ENCODE results near the gene COL5A2. TPM values are rescaled to one million over a fixed set of nuclear protein-coding genes. Genes with fewer than 3 reads are reported as not detected.

Gene COL5A2
- total and polyA plus RNA-seq, 7 experiments from 2014 or later, result 0.09 to 2.3 (median 0.37) TPM

DNA sequence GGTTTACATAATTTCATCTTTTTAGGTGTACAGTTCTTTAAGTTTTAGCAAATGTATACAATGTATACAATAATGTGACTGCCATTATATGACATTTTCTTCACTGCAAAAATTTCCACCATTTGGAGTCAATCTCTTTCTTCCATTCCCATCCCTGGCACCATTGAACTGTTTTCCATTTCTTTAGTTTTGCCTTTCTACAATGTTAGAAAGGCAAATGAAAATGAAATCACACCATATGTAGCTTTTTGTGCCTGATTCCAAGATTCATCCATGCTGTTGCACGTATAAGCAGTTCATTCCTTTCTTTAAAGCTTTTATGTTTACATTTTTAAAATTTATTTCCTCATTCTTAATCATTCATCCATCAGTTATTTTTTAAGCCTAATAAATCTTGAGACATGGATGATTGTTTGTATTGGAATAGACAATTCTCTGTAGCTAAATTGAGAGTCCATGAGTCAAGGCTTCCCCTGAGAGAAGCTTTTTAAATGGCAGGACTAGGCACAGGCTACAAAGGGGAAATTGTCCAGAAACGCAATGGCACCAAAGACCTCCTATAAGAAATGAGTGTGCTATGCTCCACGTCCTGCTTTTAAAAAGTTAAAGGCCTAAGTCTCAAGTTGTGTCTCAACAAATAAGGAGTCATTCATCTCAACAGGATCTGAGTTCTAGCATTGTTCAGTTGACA is 8.7 kb upstream of the COL5A2 start:
- no peak overlapping the region for H3K27ac ChIP-seq (ENCODE audit: low read depth, low read length)
- POLR2A ChIA-PET, result no interaction called here

DNA sequence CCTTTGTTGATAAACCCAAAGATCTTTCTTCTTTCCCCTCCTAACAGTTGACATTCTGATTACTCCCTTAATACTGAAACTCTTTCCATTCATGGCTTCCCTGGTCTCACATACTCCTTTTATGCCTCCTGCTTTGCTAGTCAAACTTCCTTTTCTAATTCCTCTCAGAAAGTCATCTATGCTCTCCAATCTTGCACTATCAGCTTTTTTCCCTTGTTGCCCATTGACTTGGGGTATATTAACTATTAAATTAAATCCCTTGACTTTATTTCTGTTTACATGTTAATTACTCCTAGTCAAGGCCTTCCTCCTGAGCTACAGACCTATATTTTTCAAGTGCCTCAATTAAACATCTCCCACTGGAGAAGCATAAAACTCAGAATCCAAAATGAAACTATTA is 3.6 kb upstream of the COL5A2 start:
- intact Hi-C loops (cut with micrococcal nuclease), result no loop called here
- Histone ChIP-seq H3K36me3 (ENCODE audit: control insufficient read depth in 2 of 3, insufficient read depth in 3 of 3, low read length in 3 of 3) (no peaks in the 10 kb centered on the region), H3K4me3 (ENCODE audit: low read length) (no peak overlapping the region), H3K27ac (ENCODE audit: low read depth, low read length) (no peak overlapping the region), H3K4me1 (ENCODE audit: control insufficient read depth in 2 of 2, insufficient read depth in 2 of 2, low read length in 2 of 2) (peaks cover 0 to 9% of the 10 kb centered on the region in 2 donors), H3K27me3 (ENCODE audit: control insufficient read depth in 2 of 2, insufficient read depth in 2 of 2, low read length in 2 of 2) (no peaks in the 10 kb centered on the region), H3K9me3 (ENCODE audit: control insufficient read depth in 2 of 3, low read length in 3 of 3) (no peaks in the 10 kb centered on the region)
- POLR2A ChIA-PET, result no interaction called here
- Mint-ChIP-seq H3K27me3 (peaks cover 9 to 14% (median 10%) of the 10 kb centered on the region in 5 donors), H3K4me1 (peaks cover 7 to 18% (median 17%) of the 10 kb centered on the region in 7 donors), H3K9me3 (peaks cover 0 to 1% (median 0%) of the 10 kb centered on the region in 11 donors), H3K27ac (no peak overlapping the region), H3K36me3 (no peaks in the 10 kb centered on the region), H3K4me3 (no peak overlapping the region)
- CTCF ChIA-PET, result no interaction called here
- DNase-seq (no peak), ATAC-seq (no peak)

More for the DNA sequence above, 8.7 kb upstream of the COL5A2 start:
- Mint-ChIP-seq H3K36me3 (peaks cover 0 to 6% (median 0%) of the 10 kb centered on the region in 5 donors), H3K27ac (no peak overlapping the region), H3K9me3 (peaks cover 0 to 1% (median 0%) of the 10 kb centered on the region in 11 donors), H3K4me3 (no peak overlapping the region), H3K27me3 (no peaks in the 10 kb centered on the region), H3K4me1 (peaks cover 0 to 1% (median 0%) of the 10 kb centered on the region in 7 donors)
- no peaks in the 10 kb centered on the region for H3K36me3 ChIP-seq (ENCODE audit: control insufficient read depth in 2 of 3, insufficient read depth in 3 of 3, low read length in 3 of 3)
- CTCF ChIA-PET, result no interaction called here
- intact Hi-C loops (cut with micrococcal nuclease), result no loop called here
- ATAC-seq, result no peak
- no peak for DNase-seq
- H3K4me3 ChIP-seq (ENCODE audit: low read length), result no peak overlapping the region
- no peaks in the 10 kb centered on the region for H3K4me1 ChIP-seq (ENCODE audit: control insufficient read depth in 2 of 2, insufficient read depth in 2 of 2, low read length in 2 of 2)
- H3K27me3 ChIP-seq (ENCODE audit: control insufficient read depth in 2 of 2, insufficient read depth in 2 of 2, low read length in 2 of 2), result no peaks in the 10 kb centered on the region
- no peaks in the 10 kb centered on the region for H3K9me3 ChIP-seq (ENCODE audit: control insufficient read depth in 2 of 3, low read length in 3 of 3)

DNA sequence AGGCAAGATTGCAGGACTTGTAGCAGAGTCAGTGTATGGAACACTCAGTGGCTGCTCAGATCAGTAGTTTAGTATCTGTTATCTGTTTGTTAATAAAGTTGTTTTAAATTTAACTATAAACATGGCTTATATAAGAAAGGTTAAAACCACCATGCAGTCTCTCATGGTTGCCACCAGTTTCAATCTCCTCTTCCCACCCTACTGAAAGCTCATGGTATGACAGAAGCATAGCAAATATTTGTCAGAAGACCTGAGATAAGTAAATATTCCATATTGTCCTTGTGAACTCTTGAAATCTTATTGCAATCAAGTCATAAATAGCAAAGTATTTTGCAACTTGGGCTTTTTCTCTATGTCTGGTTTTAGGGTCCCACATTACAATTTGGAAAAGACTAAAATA is 2.1 kb upstream of the COL5A2 start:
- H3K27me3 Mint-ChIP-seq, result peaks cover 10 to 21% (median 14%) of the 10 kb centered on the region in 5 donors

DNA sequence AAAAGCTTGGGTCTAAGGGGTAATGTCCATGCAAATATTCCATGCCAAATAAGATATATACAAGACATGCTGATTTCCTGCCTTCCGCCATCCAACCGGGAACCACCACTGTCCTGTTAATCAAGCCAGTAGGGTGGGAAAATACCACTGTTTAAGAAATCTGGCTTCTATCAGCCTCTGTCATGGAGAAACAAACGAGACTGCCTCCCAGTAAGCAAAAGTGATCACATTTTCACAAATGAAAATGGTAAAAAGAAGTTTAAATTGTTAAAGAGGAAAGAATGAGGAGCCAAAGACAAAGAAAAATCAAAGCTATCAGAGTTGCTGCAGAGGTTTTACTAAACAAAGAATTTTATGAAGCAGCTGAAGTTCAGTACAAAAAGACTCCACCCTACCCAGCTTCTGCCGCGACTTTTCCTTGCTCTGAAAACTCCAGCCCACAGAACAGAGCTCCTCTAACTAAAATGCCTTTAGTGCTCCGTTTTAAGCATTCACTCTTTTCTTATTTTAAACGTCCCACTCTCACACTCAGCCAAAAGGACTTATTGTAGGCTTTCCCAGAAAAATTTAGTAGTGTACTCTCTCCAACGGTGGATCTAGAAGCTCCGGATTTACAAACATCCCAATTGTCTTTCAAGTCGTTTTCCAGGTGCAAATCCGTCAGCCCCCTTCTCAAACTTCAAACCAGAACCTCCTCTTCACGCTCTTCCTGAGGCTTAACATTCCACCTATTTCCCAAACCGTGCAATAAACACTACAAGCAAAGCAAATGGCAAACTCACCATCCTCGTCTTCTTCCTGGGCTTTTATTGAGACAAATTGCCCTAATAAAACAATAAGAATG is 613 bp downstream of the COL5A2 start:
- Mint-ChIP-seq H3K36me3 (peaks cover 0 to 3% (median 0%) of the 10 kb centered on the region in 5 donors), H3K4me3 (peak overlapping the region in 9 of 10 donors; percentile 6 to 72 (median 63)), H3K9me3 (no peaks in the 10 kb centered on the region), H3K27ac (no peak overlapping the region), H3K4me1 (peaks cover 7 to 18% (median 17%) of the 10 kb centered on the region in 7 donors), H3K27me3 (peaks cover 10 to 24% (median 14%) of the 10 kb centered on the region in 5 donors)
- ChIA-PET CTCF (no interaction called here), POLR2A (no interaction called here)
- Histone ChIP-seq H3K4me1 (ENCODE audit: control insufficient read depth in 2 of 2, insufficient read depth in 2 of 2, low read length in 2 of 2) (peaks cover 0 to 9% of the 10 kb centered on the region in 2 donors), H3K4me3 (ENCODE audit: low read length) (no peak overlapping the region), H3K9me3 (ENCODE audit: control insufficient read depth in 2 of 3, low read length in 3 of 3) (no peaks in the 10 kb centered on the region), H3K27ac (ENCODE audit: low read depth, low read length) (no peak overlapping the region), H3K27me3 (ENCODE audit: control insufficient read depth in 2 of 2, insufficient read depth in 2 of 2, low read length in 2 of 2) (no peaks in the 10 kb centered on the region), H3K36me3 (ENCODE audit: control insufficient read depth in 2 of 3, insufficient read depth in 3 of 3, low read length in 3 of 3) (no peaks in the 10 kb centered on the region)
- DNase-seq (peak in 1 of 9 donors; percentile 1), ATAC-seq (no peak)
- intact Hi-C loops (cut with micrococcal nuclease), result no loop called here

More for the DNA sequence above, 2.1 kb upstream of the COL5A2 start:
- no peaks in the 10 kb centered on the region for H3K9me3 ChIP-seq (ENCODE audit: control insufficient read depth in 2 of 3, low read length in 3 of 3)
- peaks cover 0 to 9% of the 10 kb centered on the region in 2 donors for H3K4me1 ChIP-seq (ENCODE audit: control insufficient read depth in 2 of 2, insufficient read depth in 2 of 2, low read length in 2 of 2)
- H3K27ac ChIP-seq (ENCODE audit: low read depth, low read length), result no peak overlapping the region
- Mint-ChIP-seq H3K36me3 (peaks cover 0 to under 1% (median 0%) of the 10 kb centered on the region in 5 donors), H3K9me3 (peaks cover 0 to 1% (median 0%) of the 10 kb centered on the region in 11 donors), H3K4me1 (peaks cover 7 to 18% (median 17%) of the 10 kb centered on the region in 7 donors), H3K4me3 (no peak overlapping the region), H3K27ac (no peak overlapping the region)
- ChIA-PET CTCF (no interaction called here), POLR2A (no interaction called here)
- ATAC-seq (no peak), DNase-seq (no peak)
- intact Hi-C loops (cut with micrococcal nuclease), result no loop called here
- no peaks in the 10 kb centered on the region for H3K36me3 ChIP-seq (ENCODE audit: control insufficient read depth in 2 of 3, insufficient read depth in 3 of 3, low read length in 3 of 3)
- H3K4me3 ChIP-seq (ENCODE audit: low read length), result no peak overlapping the region
- H3K27me3 ChIP-seq (ENCODE audit: control insufficient read depth in 2 of 2, insufficient read depth in 2 of 2, low read length in 2 of 2), result no peaks in the 10 kb centered on the region

DNA sequence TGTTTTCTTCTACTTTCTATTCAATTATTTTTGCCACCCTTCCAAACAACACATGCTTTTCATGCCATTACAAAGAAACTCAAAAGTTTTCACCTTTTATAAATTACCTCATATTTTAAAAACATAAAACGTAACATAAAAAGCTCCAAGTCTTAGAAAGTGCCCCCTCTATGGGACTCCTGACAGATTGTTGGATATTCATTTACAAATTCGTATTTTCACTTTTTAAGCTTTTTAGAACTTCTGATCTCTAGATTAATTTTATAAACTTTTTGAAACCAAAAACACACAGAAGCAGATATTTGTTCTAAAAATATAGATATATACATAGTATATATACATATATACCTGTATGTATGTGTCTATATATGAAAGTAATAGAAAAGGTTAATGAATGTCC is 1.5 kb downstream of the COL5A2 start:
- Mint-ChIP-seq H3K4me1 (peaks cover 7 to 18% (median 17%) of the 10 kb centered on the region in 7 donors), H3K36me3 (peaks cover 0 to 3% (median 0%) of the 10 kb centered on the region in 5 donors), H3K27me3 (peaks cover 10 to 24% (median 14%) of the 10 kb centered on the region in 5 donors), H3K9me3 (no peaks in the 10 kb centered on the region), H3K27ac (no peak overlapping the region), H3K4me3 (no peak overlapping the region)
- no peaks in the 10 kb centered on the region for H3K9me3 ChIP-seq (ENCODE audit: control insufficient read depth in 2 of 3, low read length in 3 of 3)
- DNase-seq, result no peak
- ChIA-PET POLR2A (no interaction called here), CTCF (no interaction called here)
- H3K36me3 ChIP-seq (ENCODE audit: control insufficient read depth in 2 of 3, insufficient read depth in 3 of 3, low read length in 3 of 3), result no peaks in the 10 kb centered on the region
- H3K4me3 ChIP-seq (ENCODE audit: low read length), result no peak overlapping the region
- H3K27me3 ChIP-seq (ENCODE audit: control insufficient read depth in 2 of 2, insufficient read depth in 2 of 2, low read length in 2 of 2), result no peaks in the 10 kb centered on the region
- no peak for ATAC-seq
- intact Hi-C loops (cut with micrococcal nuclease), result no loop called here
- H3K4me1 ChIP-seq (ENCODE audit: control insufficient read depth in 2 of 2, insufficient read depth in 2 of 2, low read length in 2 of 2), result peaks cover 0 to 9% of the 10 kb centered on the region in 2 donors
- no peak overlapping the region for H3K27ac ChIP-seq (ENCODE audit: low read depth, low read length)

DNA sequence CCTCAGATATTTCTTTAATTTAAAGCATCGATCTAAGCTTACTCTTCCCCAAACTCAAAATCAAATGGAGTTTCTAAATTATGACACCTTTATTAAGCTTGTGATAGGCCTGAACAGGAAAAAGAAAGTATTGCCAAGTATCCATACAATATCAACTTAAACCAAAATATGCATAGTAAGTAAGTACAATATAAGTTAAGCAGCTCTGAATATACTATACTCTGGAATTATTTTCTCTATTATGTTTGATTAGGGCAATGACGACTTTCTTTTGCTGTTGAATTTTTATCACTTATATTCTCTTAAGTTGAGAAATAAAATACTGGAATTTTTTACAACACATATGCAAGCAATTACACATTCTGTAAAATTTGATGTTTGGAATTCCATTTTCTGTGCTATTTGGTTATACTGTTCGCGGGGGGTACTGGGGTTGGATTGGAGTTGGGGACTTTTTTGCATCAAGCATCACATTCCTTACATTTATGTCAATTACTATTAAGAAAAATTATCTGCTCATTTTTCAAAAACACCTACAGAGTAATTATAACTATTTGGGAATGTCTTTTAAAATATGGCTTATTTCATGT is 2.2 kb downstream of the COL5A2 start:
- Histone ChIP-seq H3K36me3 (ENCODE audit: control insufficient read depth in 2 of 3, insufficient read depth in 3 of 3, low read length in 3 of 3) (no peaks in the 10 kb centered on the region), H3K4me3 (ENCODE audit: low read length) (no peak overlapping the region), H3K27ac (ENCODE audit: low read depth, low read length) (no peak overlapping the region), H3K27me3 (ENCODE audit: control insufficient read depth in 2 of 2, insufficient read depth in 2 of 2, low read length in 2 of 2) (no peaks in the 10 kb centered on the region), H3K9me3 (ENCODE audit: control insufficient read depth in 2 of 3, low read length in 3 of 3) (no peaks in the 10 kb centered on the region), H3K4me1 (ENCODE audit: control insufficient read depth in 2 of 2, insufficient read depth in 2 of 2, low read length in 2 of 2) (peaks cover 0 to 9% of the 10 kb centered on the region in 2 donors)
- peak overlapping the region in 1 of 10 donors; percentile 16 for H3K4me3 Mint-ChIP-seq
- CTCF ChIA-PET, result no interaction called here
- peaks cover 10 to 24% (median 14%) of the 10 kb centered on the region in 5 donors for H3K27me3 Mint-ChIP-seq
- peaks cover 7 to 18% (median 17%) of the 10 kb centered on the region in 7 donors for H3K4me1 Mint-ChIP-seq
- no peak overlapping the region for H3K27ac Mint-ChIP-seq
- ATAC-seq (no peak), DNase-seq (no peak)
- intact Hi-C loops (cut with micrococcal nuclease), result no loop called here
- H3K36me3 Mint-ChIP-seq, result peaks cover 0 to 3% (median 0%) of the 10 kb centered on the region in 5 donors
- no peaks in the 10 kb centered on the region for H3K9me3 Mint-ChIP-seq
- POLR2A ChIA-PET, result no interaction called here

All from naive thymus-derived CD4-positive, alpha-beta T cell (primary cell).